ENCODE data around the gene CDCP1.
"Not testable (repeated sequence)": the region's sequence is repeated elsewhere in the genome, so short reads cannot be mapped to it uniquely, and the experiment has no call there.

The CDCP1 gene

DNA sequence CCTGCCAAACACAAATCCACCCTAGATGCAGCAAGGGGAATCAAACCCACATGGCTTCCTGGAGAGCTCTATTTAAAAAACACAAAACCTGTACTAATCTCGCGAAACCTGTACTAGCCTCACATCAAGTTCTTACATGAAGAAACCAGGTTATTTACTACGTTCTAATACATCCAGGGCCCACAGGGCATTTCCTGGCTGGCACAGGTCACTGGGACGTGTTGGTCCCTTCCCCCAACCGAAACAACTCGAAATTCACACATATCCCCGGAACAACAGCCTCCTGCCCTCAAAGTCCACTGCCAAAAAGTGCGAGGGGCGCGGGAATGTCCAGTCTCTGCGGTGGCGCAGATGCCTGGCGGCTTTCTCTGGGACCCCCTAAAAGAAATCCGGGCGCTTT is 955 bp downstream of the CDCP1 start:
- TF ChIP-seq, protein P1, sequence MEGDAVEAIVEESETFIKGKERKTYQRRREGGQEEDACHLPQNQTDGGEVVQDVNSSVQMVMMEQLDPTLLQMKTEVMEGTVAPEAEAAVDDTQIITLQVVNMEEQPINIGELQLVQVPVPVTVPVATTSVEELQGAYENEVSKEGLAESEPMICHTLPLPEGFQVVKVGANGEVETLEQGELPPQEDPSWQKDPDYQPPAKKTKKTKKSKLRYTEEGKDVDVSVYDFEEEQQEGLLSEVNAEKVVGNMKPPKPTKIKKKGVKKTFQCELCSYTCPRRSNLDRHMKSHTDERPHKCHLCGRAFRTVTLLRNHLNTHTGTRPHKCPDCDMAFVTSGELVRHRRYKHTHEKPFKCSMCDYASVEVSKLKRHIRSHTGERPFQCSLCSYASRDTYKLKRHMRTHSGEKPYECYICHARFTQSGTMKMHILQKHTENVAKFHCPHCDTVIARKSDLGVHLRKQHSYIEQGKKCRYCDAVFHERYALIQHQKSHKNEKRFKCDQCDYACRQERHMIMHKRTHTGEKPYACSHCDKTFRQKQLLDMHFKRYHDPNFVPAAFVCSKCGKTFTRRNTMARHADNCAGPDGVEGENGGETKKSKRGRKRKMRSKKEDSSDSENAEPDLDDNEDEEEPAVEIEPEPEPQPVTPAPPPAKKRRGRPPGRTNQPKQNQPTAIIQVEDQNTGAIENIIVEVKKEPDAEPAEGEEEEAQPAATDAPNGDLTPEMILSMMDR (IDR thresholded peaks at IDR 0.05; ENCODE audit: low read depth, low read length), result no peak
- DNase-seq (ENCODE audit: extremely low read depth, low read depth), result no peak

DNA sequence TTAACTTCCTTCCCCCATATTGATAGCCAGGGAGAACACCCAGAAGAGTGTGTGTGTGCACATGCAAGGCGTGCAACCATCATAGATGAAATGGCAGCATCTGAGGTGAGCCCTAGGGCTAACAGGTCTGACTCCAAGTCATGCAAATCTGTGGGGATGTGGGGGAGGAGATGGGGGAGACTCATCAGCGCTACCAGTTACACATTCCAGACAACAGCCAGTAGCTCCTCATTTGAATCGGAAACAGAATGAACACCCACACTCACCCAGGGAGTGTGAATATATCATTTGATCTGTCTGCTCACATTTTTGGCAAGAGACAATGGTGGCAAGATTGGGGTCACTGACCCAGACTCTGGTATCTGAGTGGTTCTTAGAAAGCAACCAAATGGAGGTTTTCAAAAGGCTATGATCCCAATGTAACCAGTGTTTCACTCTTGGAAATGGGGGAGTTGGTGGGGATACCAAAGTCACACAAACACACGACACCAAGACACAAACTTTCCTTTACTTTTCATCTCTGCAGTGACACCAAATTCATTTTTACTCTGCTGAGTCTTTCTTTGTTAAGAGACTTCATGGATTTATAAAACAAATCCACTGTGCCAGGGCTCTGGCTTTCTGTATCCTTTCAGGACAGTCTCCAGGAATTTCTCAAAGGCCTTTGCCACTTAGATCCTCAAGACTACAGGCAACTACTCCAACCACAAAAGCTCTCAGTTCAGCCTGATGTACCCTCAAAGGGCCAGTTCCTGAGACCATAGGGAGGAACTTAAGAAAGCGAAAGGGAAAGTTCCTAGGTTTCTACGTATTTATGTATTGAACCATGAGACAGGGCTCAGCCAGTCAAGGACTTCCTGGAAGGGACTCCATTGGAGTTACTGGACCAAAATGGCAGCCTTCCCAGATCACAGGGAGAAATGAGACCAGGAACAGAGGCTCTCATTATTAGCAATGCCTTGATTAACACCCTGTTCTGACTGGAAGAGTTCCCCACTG is 2.2 kb downstream of the CDCP1 start:
- no peak for DNase-seq (ENCODE audit: extremely low read depth, low read depth)
- TF ChIP-seq, protein P1 (IDR thresholded peaks at IDR 0.05; ENCODE audit: low read depth, low read length), result no peak

DNA sequence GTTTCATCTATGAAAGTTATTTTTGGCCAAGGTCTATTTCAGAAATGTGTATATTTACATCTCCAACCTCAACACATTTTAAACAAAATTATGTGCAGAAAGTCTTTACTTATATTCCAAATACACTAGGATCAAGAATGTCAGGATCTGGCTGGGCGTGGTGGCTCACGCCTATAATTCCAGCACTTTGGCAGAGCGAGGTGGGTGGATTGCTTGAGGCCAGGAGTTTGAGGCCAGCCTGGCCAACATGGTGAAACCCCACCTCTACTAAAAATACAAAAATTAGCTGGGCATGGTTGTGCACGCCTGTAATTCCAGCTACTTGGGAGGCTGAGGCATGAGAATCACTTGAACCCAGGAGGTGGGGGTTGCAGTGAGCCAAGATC is 5.4 kb downstream of the CDCP1 start:
- not testable (repeated sequence) for DNase-seq (ENCODE audit: extremely low read depth, low read depth)

DNA sequence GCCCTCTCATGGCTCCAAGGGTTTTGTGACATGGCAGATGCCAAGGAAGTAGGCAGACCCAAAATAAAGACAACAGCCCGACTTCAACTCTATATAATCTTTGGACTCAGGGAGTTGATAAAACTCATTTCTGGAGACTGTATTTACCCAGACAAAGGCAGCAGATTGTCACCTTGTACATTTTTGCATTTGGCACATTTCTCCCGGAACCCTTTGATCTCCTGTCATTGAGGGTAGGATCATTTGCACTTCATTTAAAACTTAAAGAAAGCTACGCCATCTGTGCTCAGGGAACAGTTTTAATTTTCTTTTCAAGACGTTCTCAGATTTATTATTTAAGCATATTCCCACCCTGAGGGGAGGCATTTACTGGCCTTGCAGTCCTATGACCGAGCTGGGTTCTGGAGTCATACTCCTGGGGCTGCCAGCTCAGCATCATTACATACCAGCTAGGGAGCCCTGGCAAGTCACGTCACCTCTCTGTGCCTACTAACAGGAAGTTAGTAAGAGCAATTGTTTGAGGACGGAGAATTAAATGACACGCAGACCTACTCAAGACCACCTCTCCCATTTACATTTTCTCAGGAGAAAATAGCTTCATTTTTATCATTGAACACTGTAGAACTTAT is 5.9 kb downstream of the CDCP1 start:
- DNase-seq (ENCODE audit: extremely low read depth, low read depth), result no peak
- TF ChIP-seq, protein P1 (IDR thresholded peaks at IDR 0.05; ENCODE audit: low read depth, low read length), result no peak

DNA sequence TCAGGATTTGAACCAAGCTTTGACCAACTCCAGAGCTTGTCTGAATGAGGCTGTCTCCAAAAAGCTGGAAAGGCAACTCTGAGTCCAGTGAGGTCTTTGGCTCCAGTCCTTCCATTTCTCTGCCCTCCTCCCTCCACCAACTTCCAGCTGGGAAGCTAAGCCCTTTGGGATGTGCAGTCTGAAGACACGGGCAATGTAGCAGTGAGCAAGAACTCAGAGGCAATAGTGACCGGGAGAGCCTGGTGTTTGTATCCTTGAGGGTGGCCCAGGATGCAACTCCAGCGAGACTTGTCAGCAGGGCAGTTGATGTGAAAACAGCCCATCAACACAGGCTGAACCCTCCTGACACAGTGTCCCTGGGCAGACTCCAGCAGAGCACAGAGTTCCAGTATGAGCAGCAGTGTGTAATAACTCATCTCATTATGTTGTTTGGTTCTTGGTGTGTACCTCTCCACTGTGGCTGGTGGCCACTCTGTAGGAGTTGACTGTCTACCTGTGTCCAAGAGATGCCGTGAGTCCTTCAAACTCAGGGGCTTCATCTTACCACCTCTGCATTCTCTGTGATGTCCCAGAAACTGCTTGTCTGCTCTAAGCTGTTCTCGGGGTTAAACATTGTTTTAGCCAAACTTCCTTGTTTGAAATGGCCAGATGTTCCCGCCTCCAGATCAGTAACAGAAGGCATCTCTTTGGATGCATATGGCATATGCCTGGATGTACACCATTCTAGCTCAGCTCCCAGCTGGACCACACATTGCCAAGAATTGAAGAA is 6.6 kb downstream of the CDCP1 start:
- TF ChIP-seq, protein P1 (IDR thresholded peaks at IDR 0.05; ENCODE audit: low read depth, low read length), result no peak
- no peak for DNase-seq (ENCODE audit: extremely low read depth, low read depth)

DNA sequence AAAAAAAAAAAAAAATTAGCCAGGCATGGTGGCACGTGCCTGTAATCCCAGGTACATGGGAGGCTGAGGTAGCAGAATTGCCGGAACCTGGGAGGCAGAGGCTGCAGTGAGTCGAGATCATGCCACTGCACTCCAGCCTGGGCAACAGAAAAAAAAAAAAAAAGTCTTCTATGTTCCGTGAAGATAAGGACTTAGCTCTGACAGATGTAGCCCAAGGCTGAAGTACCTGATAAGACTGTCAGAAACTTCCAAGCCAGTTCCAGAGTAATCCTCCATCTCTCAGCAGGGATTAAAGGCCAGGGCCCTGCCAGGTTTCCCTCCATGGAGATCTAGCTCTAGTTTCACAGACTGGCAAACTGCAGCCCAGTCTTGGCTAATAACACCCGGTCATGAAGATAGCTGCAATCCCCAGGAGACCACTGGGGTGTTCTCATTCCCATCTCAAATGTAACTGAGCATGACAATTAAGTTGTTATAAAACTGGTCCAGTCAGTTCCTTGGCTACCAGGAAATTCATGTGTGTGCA is 8.5 kb downstream of the CDCP1 start:
- no peak for DNase-seq (ENCODE audit: extremely low read depth, low read depth)

DNA sequence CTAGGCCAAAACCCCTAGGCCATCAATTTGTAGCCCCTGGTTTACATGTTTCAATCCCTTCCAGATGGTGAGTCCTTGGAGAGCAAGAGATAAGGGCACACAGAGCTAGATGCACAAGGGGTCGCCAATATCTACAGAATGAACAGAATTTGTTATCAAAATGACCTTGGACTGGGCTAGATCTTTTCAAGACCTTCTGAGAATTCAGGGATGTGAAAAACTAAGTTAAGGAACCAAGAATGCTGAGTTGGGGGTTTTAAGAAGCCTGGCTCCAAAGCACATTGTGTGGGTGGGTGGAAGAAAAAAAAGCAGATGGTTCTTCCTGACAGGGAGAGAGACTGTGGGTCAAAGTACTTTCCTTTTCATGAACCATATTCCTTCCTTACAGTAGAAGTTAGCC is 10.2 kb downstream of the CDCP1 start:
- TF ChIP-seq, protein P1 (IDR thresholded peaks at IDR 0.05; ENCODE audit: low read depth, low read length), result no peak
- DNase-seq (ENCODE audit: extremely low read depth, low read depth), result no peak

More for the DNA sequence above, 8.5 kb downstream of the CDCP1 start:
- TF ChIP-seq, protein P1 (IDR thresholded peaks at IDR 0.05; ENCODE audit: low read depth, low read length), result no peak

All from AG09319 (cell line).